Osteoblast (primary cell): ENCODE results near the gene OR2M4. TPM values are rescaled to one million over a fixed set of nuclear protein-coding genes. Genes with fewer than 3 reads are reported as not detected.

Experiments
- DNase-seq: peaks from one replicate; pipeline ENCODE4 v3.0.0; 2011; ENCODE audit warnings: low spot score, mixed read lengths; ENCODE audit not compliant: insufficient read length; ENCODE audit errors: missing footprints
- H2AFZ ChIP-seq: 2 replicates; pipeline ENCODE4 v1.6.0; 2011; ENCODE audit warnings: mild to moderate bottlenecking, low read length
- H3K27ac ChIP-seq: 2 replicates; pipeline ENCODE4 v1.5.1; 2011; ENCODE audit warnings: mild to moderate bottlenecking, low read depth, low read length, moderate library complexity
- H3K27me3 ChIP-seq: 2 replicates; pipeline ENCODE4 v1.6.0; 2012; ENCODE audit warnings: mild to moderate bottlenecking, control low read depth, inconsistent platforms, low read length, moderate library complexity; ENCODE audit not compliant: insufficient read depth
- H3K36me3 ChIP-seq: 2 replicates; pipeline ENCODE4 v1.5.1; 2011; ENCODE audit warnings: mild to moderate bottlenecking, low read length, control low read depth, moderate library complexity; ENCODE audit not compliant: insufficient read depth
- H3K4me1 ChIP-seq: 2 replicates; pipeline ENCODE4 v1.5.1; 2011; ENCODE audit warnings: mild to moderate bottlenecking, low read length, control low read depth, moderate library complexity; ENCODE audit not compliant: insufficient read depth
- H3K4me2 ChIP-seq: 2 replicates; pipeline ENCODE4 v1.6.0; 2011; ENCODE audit warnings: mild to moderate bottlenecking, low read length; ENCODE audit not compliant: insufficient read depth
- H3K4me3 ChIP-seq: fragments of 200-600 bp; sonication (generic); 3 replicates; pipeline ENCODE4 v1.5.1; 2012; ENCODE audit warnings: mild to moderate bottlenecking, low read length, inconsistent platforms; ENCODE audit not compliant: insufficient read depth
- H3K79me2 ChIP-seq: 2 replicates; pipeline ENCODE4 v1.6.0; 2012; ENCODE audit warnings: mild to moderate bottlenecking, low read length, control low read depth, inconsistent platforms; ENCODE audit not compliant: insufficient read depth
- H3K9me3 ChIP-seq: 2 replicates; pipeline ENCODE4 v1.5.1; 2011; ENCODE audit warnings: low read depth, low read length, control low read depth
- H4K20me1 ChIP-seq: 2 replicates; pipeline ENCODE4 v1.6.0; 2012; ENCODE audit warnings: mild to moderate bottlenecking, low read length, control low read depth; ENCODE audit not compliant: insufficient read depth
- CTCF ChIP-seq: IDR thresholded peaks from 2 replicates; pipeline ENCODE4 v1.5.1; 2011; ENCODE audit warnings: mild to moderate bottlenecking, low read depth, low read length, moderate library complexity; ENCODE audit errors: extremely low read depth
- total RNA-seq: library from RNA; depleted of rRNA; stranded (reverse); fragments of >200 nt; gene quantifications from 2 replicates; pipeline ENCODE4 v1.2.3, GENCODE V29; 2012

Gene OR2M4
- total RNA-seq, 1 donor, result not detected

- Histone ChIP-seq H3K27ac (no peak overlapping the region), H2AFZ (no peak overlapping the region), H3K9me3 (no peaks in the 10 kb centered on the region), H3K36me3 (no peaks in the 10 kb centered on the region), H3K4me1 (no peaks in the 10 kb centered on the region), H3K4me2 (no peak overlapping the region), H4K20me1 (no peaks in the 10 kb centered on the region), H3K4me3 (no peak overlapping the region), H3K79me2 (no peaks in the 10 kb centered on the region), H3K27me3 (no peaks in the 10 kb centered on the region)
- no peak for DNase-seq
- no peak for TF ChIP-seq CTCF
Observed at GRCh38 chr1:248194117-248194516, 37.1 kb upstream of the OR2M4 start.

- Histone ChIP-seq H4K20me1 (no peaks in the 10 kb centered on the region), H3K4me3 (no peak within 1 kb of the TSS), H2AFZ (no peak within 1 kb of the TSS), H3K27me3 (no peaks in the 10 kb centered on the region), H3K36me3 (no peaks in the 10 kb centered on the region), H3K9me3 (no peaks in the 10 kb centered on the region), H3K79me2 (no peaks in the 10 kb centered on the region), H3K27ac (no peak within 1 kb of the TSS), H3K4me1 (no peaks in the 10 kb centered on the region), H3K4me2 (no peak within 1 kb of the TSS)
- no peak for DNase-seq
- no peak for TF ChIP-seq CTCF
Observed at GRCh38 chr1:248196965-248197364, 34.3 kb upstream of the OR2M4 start, which contains the start of gene OR2M3. Gene OR2M3 (plus strand): TSS chr1:248197265. CDS start chr1:248203068, 5,803 bp downstream.

- no peak for DNase-seq
- Histone ChIP-seq H3K4me1 (no peaks in the 10 kb centered on the region), H3K9me3 (peaks cover 10% of the 10 kb centered on the region), H3K36me3 (no peaks in the 10 kb centered on the region), H3K27ac (no peak overlapping the region), H3K79me2 (no peaks in the 10 kb centered on the region), H4K20me1 (no peaks in the 10 kb centered on the region), H3K27me3 (no peaks in the 10 kb centered on the region), H3K4me2 (no peak overlapping the region), H2AFZ (no peak overlapping the region), H3K4me3 (no peak overlapping the region)
- no peak for TF ChIP-seq CTCF
Observed at GRCh38 chr1:248215880-248216279, 15.3 kb upstream of the OR2M4 start.

GRCh38 chr1:248225537-248225936, 5.7 kb upstream of the OR2M4 start:
- Histone ChIP-seq H2AFZ (no peak overlapping the region), H3K9me3 (peaks cover 4% of the 10 kb centered on the region), H4K20me1 (no peaks in the 10 kb centered on the region), H3K79me2 (no peaks in the 10 kb centered on the region), H3K27ac (no peak overlapping the region), H3K4me3 (no peak overlapping the region), H3K4me1 (no peaks in the 10 kb centered on the region), H3K4me2 (no peak overlapping the region), H3K27me3 (no peaks in the 10 kb centered on the region), H3K36me3 (no peaks in the 10 kb centered on the region)
- no peak for DNase-seq
- TF ChIP-seq CTCF, result no peak
